WTC11 (cell line): Measurements from ENCODE around the gene PRSS56. TPM values are rescaled to one million over a fixed set of nuclear protein-coding genes. Genes with fewer than 3 reads are reported as not detected.

ENCODE experiments used
- CTCF ChIP-seq: fragments of 200-600 bp; IDR thresholded peaks from 2 replicates; pipeline ENCODE4 v1.8.0; 2022; ENCODE audit warnings: antibody characterized with exemption
- ELF4 ChIP-seq: sonication (generic); formaldehyde crosslinking; IDR thresholded peaks from 2 replicates; pipeline ENCODE4 v1.8.1; 2022; ENCODE audit warnings: low read depth, mild to moderate bottlenecking, moderate library complexity, missing genetic modification reagents
- FOXJ3 ChIP-seq: sonication (generic); formaldehyde crosslinking; IDR thresholded peaks from 2 replicates; pipeline ENCODE4 v1.9.0; 2021; ENCODE audit warnings: missing genetic modification reagents, mild to moderate bottlenecking, borderline replicate concordance
- IRF2 ChIP-seq: sonication (generic); formaldehyde crosslinking; IDR thresholded peaks from 2 replicates; pipeline ENCODE4 v1.8.0; 2022; ENCODE audit warnings: low read depth, missing genetic modification reagents, borderline replicate concordance
- JAZF1 ChIP-seq: fragments of 250-450 bp; sonication (Bioruptor Pico); IDR thresholded peaks from 2 replicates; pipeline ENCODE4 v1.9.0; 2021; ENCODE audit warnings: moderate library complexity, mild to moderate bottlenecking, inconsistent platforms
- JUN ChIP-seq: sonication (generic); formaldehyde crosslinking; IDR thresholded peaks from 2 replicates; pipeline ENCODE4 v1.8.0; 2023; ENCODE audit warnings: mild to moderate bottlenecking, missing genetic modification reagents
- MYBL2 ChIP-seq: sonication (generic); formaldehyde crosslinking; IDR thresholded peaks from 2 replicates; pipeline ENCODE4 v1.8.1; 2023; ENCODE audit warnings: mild to moderate bottlenecking, moderate library complexity, missing genetic modification reagents
- NR2C2 ChIP-seq: sonication (generic); formaldehyde crosslinking; IDR thresholded peaks from 2 replicates; pipeline ENCODE4 v1.8.0; 2022; ENCODE audit warnings: mild to moderate bottlenecking, missing genetic modification reagents
- OVOL2 ChIP-seq: fragments of 250-450 bp; sonication (Bioruptor Pico); IDR thresholded peaks from 2 replicates; pipeline ENCODE4 v1.9.0; 2021; ENCODE audit warnings: mild to moderate bottlenecking, borderline replicate concordance
- TEAD1 ChIP-seq: sonication (generic); formaldehyde crosslinking; IDR thresholded peaks from 2 replicates; pipeline ENCODE4 v1.8.0; 2022; ENCODE audit warnings: mild to moderate bottlenecking, missing genetic modification reagents
- TEAD4 ChIP-seq: sonication (generic); formaldehyde crosslinking; IDR thresholded peaks from 2 replicates; pipeline ENCODE4 v1.8.0; 2022; ENCODE audit warnings: mild to moderate bottlenecking, missing genetic modification reagents
- ZBTB43 ChIP-seq: sonication (generic); formaldehyde crosslinking; IDR thresholded peaks from 2 replicates; pipeline ENCODE4 v1.8.1; 2023; ENCODE audit warnings: mild to moderate bottlenecking, missing genetic modification reagents
- ZNF425 ChIP-seq: fragments of 250-450 bp; sonication (Bioruptor Pico); conservative IDR thresholded peaks from 2 replicates; pipeline ENCODE4 v1.9.0; 2021; ENCODE audit warnings: mild to moderate bottlenecking
- total RNA-seq: library from RNA; stranded (reverse); gene quantifications from 3 replicates; pipeline ENCODE4 v1.2.3, GENCODE V29; 2021
- TF ChIP-seq, protein P1 (sequence below): fragments of 250-450 bp; sonication (Bioruptor Pico); IDR thresholded peaks from 2 replicates; pipeline ENCODE4 v1.9.0; 2021; ENCODE audit warnings: mild to moderate bottlenecking
- TF ChIP-seq, protein P2 (sequence below): sonication (generic); formaldehyde crosslinking; IDR thresholded peaks from 2 replicates; pipeline ENCODE4 v1.8.0; 2022; ENCODE audit warnings: mild to moderate bottlenecking, missing genetic modification reagents
- TF ChIP-seq, protein P3 (sequence below): sonication (generic); formaldehyde crosslinking; IDR thresholded peaks from 2 replicates; pipeline ENCODE4 v1.8.0; 2022; ENCODE audit warnings: mild to moderate bottlenecking, missing genetic modification reagents
- TF ChIP-seq, protein P4 (sequence below): sonication (generic); formaldehyde crosslinking; IDR thresholded peaks from 2 replicates; pipeline ENCODE4 v1.8.1; 2023; ENCODE audit warnings: mild to moderate bottlenecking, missing genetic modification reagents
- TF ChIP-seq, protein P5 (sequence below): sonication (generic); formaldehyde crosslinking; IDR thresholded peaks from 2 replicates; pipeline ENCODE4 v1.8.0; 2023; ENCODE audit warnings: missing genetic modification reagents, mild to moderate bottlenecking, borderline replicate concordance
- TF ChIP-seq, protein P6 (sequence below): sonication (generic); formaldehyde crosslinking; IDR thresholded peaks from 2 replicates; pipeline ENCODE4 v1.8.1; 2022; ENCODE audit warnings: low read depth, missing genetic modification reagents, borderline replicate concordance

Gene PRSS56
- total RNA-seq, 1 experiment from 2014 or later = not detected

DNA sequence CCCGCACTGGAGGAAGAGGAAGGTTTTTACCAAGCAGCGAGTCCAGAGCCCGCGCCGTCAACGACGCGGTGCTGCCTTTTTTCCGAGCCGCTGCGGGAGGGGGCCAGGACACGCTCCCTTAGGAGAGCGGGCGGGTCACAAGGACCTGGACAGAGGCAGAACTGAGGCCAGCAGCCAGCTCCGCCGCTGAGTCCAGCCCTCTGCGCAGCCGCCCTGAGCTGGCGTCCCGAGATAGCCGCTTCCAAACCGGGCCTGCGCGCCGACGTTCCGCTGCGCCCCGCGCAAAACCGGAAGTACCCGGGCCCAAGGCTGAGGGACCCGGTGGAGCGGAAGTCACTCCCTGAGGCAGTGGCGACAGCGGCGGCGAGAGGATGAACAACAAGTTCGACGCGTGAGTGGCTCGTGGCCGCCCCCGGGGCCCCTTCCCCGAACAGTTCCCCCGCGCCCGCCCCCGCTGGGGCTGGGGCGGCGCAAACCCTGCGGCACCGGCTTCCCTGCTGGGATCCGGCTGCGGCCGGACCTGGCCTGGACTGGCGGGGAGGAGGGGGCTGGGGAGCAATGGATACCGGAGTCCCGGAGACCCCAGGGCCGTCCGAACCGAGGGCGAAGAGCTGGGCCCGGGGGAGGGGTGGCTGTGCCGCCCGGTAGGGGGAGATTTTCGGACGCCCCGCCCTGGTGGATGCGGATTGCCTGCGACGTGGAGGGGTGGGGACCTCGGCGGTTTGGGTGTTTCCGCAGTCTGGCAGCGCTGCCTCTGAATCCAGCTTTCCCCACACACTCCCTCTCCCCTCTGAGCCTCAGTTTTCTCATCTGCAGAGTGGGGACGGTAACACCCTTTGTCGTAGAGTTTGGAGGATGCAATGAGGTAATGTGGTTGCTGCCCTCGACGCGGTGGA lies 30.4 kb downstream of the PRSS56 start, which contains the start of the genes EIF4E2 and TIGD1 (continued):
- TF ChIP-seq, protein P1, sequence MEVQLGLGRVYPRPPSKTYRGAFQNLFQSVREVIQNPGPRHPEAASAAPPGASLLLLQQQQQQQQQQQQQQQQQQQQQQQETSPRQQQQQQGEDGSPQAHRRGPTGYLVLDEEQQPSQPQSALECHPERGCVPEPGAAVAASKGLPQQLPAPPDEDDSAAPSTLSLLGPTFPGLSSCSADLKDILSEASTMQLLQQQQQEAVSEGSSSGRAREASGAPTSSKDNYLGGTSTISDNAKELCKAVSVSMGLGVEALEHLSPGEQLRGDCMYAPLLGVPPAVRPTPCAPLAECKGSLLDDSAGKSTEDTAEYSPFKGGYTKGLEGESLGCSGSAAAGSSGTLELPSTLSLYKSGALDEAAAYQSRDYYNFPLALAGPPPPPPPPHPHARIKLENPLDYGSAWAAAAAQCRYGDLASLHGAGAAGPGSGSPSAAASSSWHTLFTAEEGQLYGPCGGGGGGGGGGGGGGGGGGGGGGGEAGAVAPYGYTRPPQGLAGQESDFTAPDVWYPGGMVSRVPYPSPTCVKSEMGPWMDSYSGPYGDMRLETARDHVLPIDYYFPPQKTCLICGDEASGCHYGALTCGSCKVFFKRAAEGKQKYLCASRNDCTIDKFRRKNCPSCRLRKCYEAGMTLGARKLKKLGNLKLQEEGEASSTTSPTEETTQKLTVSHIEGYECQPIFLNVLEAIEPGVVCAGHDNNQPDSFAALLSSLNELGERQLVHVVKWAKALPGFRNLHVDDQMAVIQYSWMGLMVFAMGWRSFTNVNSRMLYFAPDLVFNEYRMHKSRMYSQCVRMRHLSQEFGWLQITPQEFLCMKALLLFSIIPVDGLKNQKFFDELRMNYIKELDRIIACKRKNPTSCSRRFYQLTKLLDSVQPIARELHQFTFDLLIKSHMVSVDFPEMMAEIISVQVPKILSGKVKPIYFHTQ = no peak
- TF ChIP-seq ELF4 (CRISPR knock-in tag) = peak; percentile 76; the same call in 1 of the 2 replicates
- TF ChIP-seq JAZF1 (CRISPR knock-in tag) = no peak
- TF ChIP-seq, protein P2, sequence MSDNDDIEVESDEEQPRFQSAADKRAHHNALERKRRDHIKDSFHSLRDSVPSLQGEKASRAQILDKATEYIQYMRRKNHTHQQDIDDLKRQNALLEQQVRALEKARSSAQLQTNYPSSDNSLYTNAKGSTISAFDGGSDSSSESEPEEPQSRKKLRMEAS = peak; percentile 94
- TF ChIP-seq OVOL2 (CRISPR knock-in tag) = no peak
- peak; percentile 88 for TF ChIP-seq ZBTB43 (CRISPR knock-in tag)
- TF ChIP-seq, protein P3, sequence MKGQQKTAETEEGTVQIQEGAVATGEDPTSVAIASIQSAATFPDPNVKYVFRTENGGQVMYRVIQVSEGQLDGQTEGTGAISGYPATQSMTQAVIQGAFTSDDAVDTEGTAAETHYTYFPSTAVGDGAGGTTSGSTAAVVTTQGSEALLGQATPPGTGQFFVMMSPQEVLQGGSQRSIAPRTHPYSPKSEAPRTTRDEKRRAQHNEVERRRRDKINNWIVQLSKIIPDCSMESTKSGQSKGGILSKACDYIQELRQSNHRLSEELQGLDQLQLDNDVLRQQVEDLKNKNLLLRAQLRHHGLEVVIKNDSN (CRISPR knock-in tag) = peak; percentile 59; the same call in 1 of the 2 replicates
- TF ChIP-seq MYBL2 = peak; percentile 62; the same call in 1 of the 2 replicates
- no peak for TF ChIP-seq NR2C2 (CRISPR knock-in tag)
- TF ChIP-seq, protein P4, sequence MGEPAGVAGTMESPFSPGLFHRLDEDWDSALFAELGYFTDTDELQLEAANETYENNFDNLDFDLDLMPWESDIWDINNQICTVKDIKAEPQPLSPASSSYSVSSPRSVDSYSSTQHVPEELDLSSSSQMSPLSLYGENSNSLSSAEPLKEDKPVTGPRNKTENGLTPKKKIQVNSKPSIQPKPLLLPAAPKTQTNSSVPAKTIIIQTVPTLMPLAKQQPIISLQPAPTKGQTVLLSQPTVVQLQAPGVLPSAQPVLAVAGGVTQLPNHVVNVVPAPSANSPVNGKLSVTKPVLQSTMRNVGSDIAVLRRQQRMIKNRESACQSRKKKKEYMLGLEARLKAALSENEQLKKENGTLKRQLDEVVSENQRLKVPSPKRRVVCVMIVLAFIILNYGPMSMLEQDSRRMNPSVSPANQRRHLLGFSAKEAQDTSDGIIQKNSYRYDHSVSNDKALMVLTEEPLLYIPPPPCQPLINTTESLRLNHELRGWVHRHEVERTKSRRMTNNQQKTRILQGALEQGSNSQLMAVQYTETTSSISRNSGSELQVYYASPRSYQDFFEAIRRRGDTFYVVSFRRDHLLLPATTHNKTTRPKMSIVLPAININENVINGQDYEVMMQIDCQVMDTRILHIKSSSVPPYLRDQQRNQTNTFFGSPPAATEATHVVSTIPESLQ = no peak
- no peak for TF ChIP-seq IRF2 (CRISPR knock-in tag)
- peak; percentile 85 for TF ChIP-seq JUN (CRISPR knock-in tag)
- peak; percentile 95 for TF ChIP-seq TEAD1 (CRISPR knock-in tag)
- TF ChIP-seq, protein P5, sequence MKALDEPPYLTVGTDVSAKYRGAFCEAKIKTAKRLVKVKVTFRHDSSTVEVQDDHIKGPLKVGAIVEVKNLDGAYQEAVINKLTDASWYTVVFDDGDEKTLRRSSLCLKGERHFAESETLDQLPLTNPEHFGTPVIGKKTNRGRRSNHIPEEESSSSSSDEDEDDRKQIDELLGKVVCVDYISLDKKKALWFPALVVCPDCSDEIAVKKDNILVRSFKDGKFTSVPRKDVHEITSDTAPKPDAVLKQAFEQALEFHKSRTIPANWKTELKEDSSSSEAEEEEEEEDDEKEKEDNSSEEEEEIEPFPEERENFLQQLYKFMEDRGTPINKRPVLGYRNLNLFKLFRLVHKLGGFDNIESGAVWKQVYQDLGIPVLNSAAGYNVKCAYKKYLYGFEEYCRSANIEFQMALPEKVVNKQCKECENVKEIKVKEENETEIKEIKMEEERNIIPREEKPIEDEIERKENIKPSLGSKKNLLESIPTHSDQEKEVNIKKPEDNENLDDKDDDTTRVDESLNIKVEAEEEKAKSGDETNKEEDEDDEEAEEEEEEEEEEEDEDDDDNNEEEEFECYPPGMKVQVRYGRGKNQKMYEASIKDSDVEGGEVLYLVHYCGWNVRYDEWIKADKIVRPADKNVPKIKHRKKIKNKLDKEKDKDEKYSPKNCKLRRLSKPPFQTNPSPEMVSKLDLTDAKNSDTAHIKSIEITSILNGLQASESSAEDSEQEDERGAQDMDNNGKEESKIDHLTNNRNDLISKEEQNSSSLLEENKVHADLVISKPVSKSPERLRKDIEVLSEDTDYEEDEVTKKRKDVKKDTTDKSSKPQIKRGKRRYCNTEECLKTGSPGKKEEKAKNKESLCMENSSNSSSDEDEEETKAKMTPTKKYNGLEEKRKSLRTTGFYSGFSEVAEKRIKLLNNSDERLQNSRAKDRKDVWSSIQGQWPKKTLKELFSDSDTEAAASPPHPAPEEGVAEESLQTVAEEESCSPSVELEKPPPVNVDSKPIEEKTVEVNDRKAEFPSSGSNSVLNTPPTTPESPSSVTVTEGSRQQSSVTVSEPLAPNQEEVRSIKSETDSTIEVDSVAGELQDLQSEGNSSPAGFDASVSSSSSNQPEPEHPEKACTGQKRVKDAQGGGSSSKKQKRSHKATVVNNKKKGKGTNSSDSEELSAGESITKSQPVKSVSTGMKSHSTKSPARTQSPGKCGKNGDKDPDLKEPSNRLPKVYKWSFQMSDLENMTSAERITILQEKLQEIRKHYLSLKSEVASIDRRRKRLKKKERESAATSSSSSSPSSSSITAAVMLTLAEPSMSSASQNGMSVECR (CRISPR knock-in tag) = no peak; the same call in none of the 2 replicates
- 0 out of 2 replicates have a peak, but pooled peaks have one; percentile 42 for TF ChIP-seq FOXJ3 (CRISPR knock-in tag)
- TF ChIP-seq, protein P6, sequence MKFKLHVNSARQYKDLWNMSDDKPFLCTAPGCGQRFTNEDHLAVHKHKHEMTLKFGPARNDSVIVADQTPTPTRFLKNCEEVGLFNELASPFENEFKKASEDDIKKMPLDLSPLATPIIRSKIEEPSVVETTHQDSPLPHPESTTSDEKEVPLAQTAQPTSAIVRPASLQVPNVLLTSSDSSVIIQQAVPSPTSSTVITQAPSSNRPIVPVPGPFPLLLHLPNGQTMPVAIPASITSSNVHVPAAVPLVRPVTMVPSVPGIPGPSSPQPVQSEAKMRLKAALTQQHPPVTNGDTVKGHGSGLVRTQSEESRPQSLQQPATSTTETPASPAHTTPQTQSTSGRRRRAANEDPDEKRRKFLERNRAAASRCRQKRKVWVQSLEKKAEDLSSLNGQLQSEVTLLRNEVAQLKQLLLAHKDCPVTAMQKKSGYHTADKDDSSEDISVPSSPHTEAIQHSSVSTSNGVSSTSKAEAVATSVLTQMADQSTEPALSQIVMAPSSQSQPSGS (CRISPR knock-in tag) = no peak
- TF ChIP-seq ZNF425 (CRISPR knock-in tag) = no peak
- TF ChIP-seq TEAD4 = 0 out of 2 replicates have a peak, but pooled peaks have one; percentile 48
- no peak for TF ChIP-seq CTCF
